K562 (cell line): ENCODE measurements around the gene PSMB10. TPM values are rescaled to one million over a fixed set of nuclear protein-coding genes. Genes with fewer than 3 reads are reported as not detected.

Experiments used
- ATAC-seq: fragments of 200-7000 bp; cut with Tn5 transposase; 3 replicates; pipeline ENCODE4 v1.9.1; 2020; ENCODE audit warnings: moderate library complexity
- BruUV-seq: library from RNA; stranded (reverse); fragments of 400-500 nt; replicated peaks from 2 replicates; lab custom pipeline; 2021; lab: Mats Ljungman, UMichigan
- CTCF ChIA-PET: fragments of 300-600 bp; formaldehyde crosslinking; extraction: SDS; loops from one replicate; lab custom pipeline; 2021; ENCODE audit warnings: low intra/inter-chr PET ratio; lab: Yijun Ruan, JAX
- POLR2A ChIA-PET: fragments of 300-600, 350-650 bp; sonication (Branson Sonifier 250); formaldehyde crosslinking; extraction: SDS; loops from one replicate; lab custom pipeline; 2021; ENCODE audit warnings: antibody characterized with exemption, inconsistent platforms; lab: Yijun Ruan, JAX
- DNase-seq, 4 experiments: peaks; one replicate each; pipeline versions ENCODE4 v3.0.0 to v3.0.0-alpha.2; 2011 to 2018; ENCODE audit warnings: low spot score in 3 of 4, mixed read lengths in 3 of 4; ENCODE audit errors: extremely low read depth in 1 of 4
- FAIRE-seq: peaks from 2 replicates; lab custom pipeline; 2011; peaks lifted over from hg19 to GRCh38; lab: Jason Lieb, UNC
- H2AFZ ChIP-seq: 2 replicates; pipeline ENCODE4 v1.6.0; 2011; ENCODE audit warnings: low read depth, low read length, control low read depth, inconsistent platforms
- H3K27ac ChIP-seq: fragments of 200-600 bp; 3 replicates; pipeline ENCODE4 v1.8.0; 2011; ENCODE audit warnings: low read depth, mild to moderate bottlenecking, control low read depth, inconsistent platforms, low read length, moderate library complexity, mixed read lengths; ENCODE audit errors: extremely low read depth
- H3K27me3 ChIP-seq, 2 experiments: fragments of 300-600 bp in 1 of 2; 2 replicates in 1 of 2; 3 replicates in 1 of 2; pipeline versions ENCODE4 v1.6.0 to v1.8.0; 2011; ENCODE audit warnings: inconsistent platforms in 2 of 2, low read length in 2 of 2, mild to moderate bottlenecking in 1 of 2, mixed read lengths in 1 of 2, moderate library complexity in 1 of 2; ENCODE audit not compliant: control insufficient read depth in 2 of 2, insufficient read depth in 2 of 2
- H3K36me3 ChIP-seq: fragments of 300-600 bp; 3 replicates; pipeline ENCODE4 v1.8.0; 2011; ENCODE audit warnings: mild to moderate bottlenecking, low read length, inconsistent platforms; ENCODE audit not compliant: control insufficient read depth, insufficient read depth
- H3K4me1 ChIP-seq, 2 experiments: fragments of 200-600 bp in 1 of 2; replicated peaks in 1 of 2; 2 replicates in 1 of 2; 3 replicates in 1 of 2; pipeline versions ENCODE4 v1.5.1 to v1.8.0; 2011; ENCODE audit warnings: inconsistent platforms in 2 of 2, low read length in 2 of 2, mild to moderate bottlenecking in 1 of 2, mixed read lengths in 1 of 2, moderate library complexity in 1 of 2; ENCODE audit not compliant: control insufficient read depth in 2 of 2, insufficient read depth in 2 of 2
- H3K4me2 ChIP-seq: 2 replicates; pipeline ENCODE4 v1.6.1; 2011; ENCODE audit warnings: low read length, control low read depth, inconsistent platforms, mixed read lengths; ENCODE audit not compliant: insufficient read depth
- H3K4me3 ChIP-seq: fragments of 200-600 bp; sonication (generic), shearing (Covaris generic); 2 replicates; pipeline ENCODE4 v1.5.1; 2016; ENCODE audit warnings: control low read depth, inconsistent platforms
- H3K79me2 ChIP-seq: fragments of 200-600 bp; 3 replicates; pipeline ENCODE4 v1.8.0; 2011; ENCODE audit warnings: low read length, inconsistent platforms; ENCODE audit not compliant: control insufficient read depth, insufficient read depth
- H3K9ac ChIP-seq, 2 experiments: 2 replicates each; pipeline versions ENCODE4 v1.6.0 to v1.6.1; 2011; ENCODE audit warnings: low read depth in 2 of 2, low read length in 2 of 2, control low read depth in 1 of 2, inconsistent platforms in 1 of 2, mild to moderate bottlenecking in 1 of 2, mixed read lengths in 1 of 2; ENCODE audit not compliant: insufficient read depth in 1 of 2
- H3K9me1 ChIP-seq: one replicate; pipeline ENCODE4 v1.6.0; 2011; ENCODE audit warnings: inconsistent platforms, mild to moderate bottlenecking, low read length, moderate library complexity; ENCODE audit not compliant: control insufficient read depth, insufficient read depth
- H3K9me3 ChIP-seq: replicated peaks from 2 replicates; pipeline ENCODE4 v1.5.1; 2011; ENCODE audit warnings: low read depth, low read length, inconsistent platforms; ENCODE audit not compliant: control insufficient read depth, insufficient read depth
- H4K20me1 ChIP-seq: replicated peaks from 2 replicates; pipeline ENCODE4 v1.6.1; 2011; ENCODE audit warnings: low read length, inconsistent platforms, mixed read lengths; ENCODE audit not compliant: control insufficient read depth, insufficient read depth
- CBX8 ChIP-seq: fragments of 200-600 bp; sonication (generic); IDR thresholded peaks from 2 replicates; pipeline ENCODE4 v1.6.1; 2012; ENCODE audit warnings: borderline replicate concordance, mixed run types, low read depth, mild to moderate bottlenecking, moderate library complexity, mixed read lengths, low read length, control low read depth, inconsistent platforms; ENCODE audit not compliant: poor library complexity, severe bottlenecking; ENCODE audit errors: extremely low read depth
- HDAC6 ChIP-seq: IDR thresholded peaks from 2 replicates; pipeline ENCODE4 v1.6.1; 2012; ENCODE audit warnings: low read depth, mild to moderate bottlenecking, control low read depth, inconsistent platforms, low read length, moderate library complexity
- MNT ChIP-seq, 2 experiments: fragments of 450-650 bp; conservative IDR thresholded peaks; 2 replicates each; pipeline ENCODE4 v1.6.1; 2017; ENCODE audit warnings: mild to moderate bottlenecking in 2 of 2, moderate library complexity in 2 of 2
- NR2C1 ChIP-seq, 2 experiments: fragments of 450-650 bp; IDR thresholded peaks; 2 replicates each; pipeline ENCODE4 v1.6.1; 2017; ENCODE audit warnings: mild to moderate bottlenecking in 2 of 2, antibody characterized with exemption in 1 of 2, inconsistent platforms in 1 of 2, missing compliant biosample characterization in 1 of 2, missing genetic modification characterization in 1 of 2
- RFX1 ChIP-seq: fragments of 450-650 bp; IDR thresholded peaks from 2 replicates; pipeline ENCODE4 v1.6.1; 2016; ENCODE audit warnings: mild to moderate bottlenecking, moderate library complexity
- SFPQ ChIP-seq: fragments of 200-400 bp; formaldehyde crosslinking; IDR thresholded peaks from 2 replicates; pipeline ENCODE4 v1.6.1; 2017; ENCODE audit warnings: mild to moderate bottlenecking, low read depth, low read length, moderate library complexity
- SIN3A ChIP-seq, 2 experiments: fragments of 150-350 bp in 1 of 2; IDR thresholded peaks; 2 replicates each; pipeline ENCODE4 v1.6.1; 2011 to 2016; ENCODE audit warnings: borderline replicate concordance in 2 of 2, low read depth in 2 of 2, low read length in 2 of 2, mild to moderate bottlenecking in 2 of 2, moderate library complexity in 2 of 2; ENCODE audit not compliant: control insufficient read depth in 1 of 2
- SIRT6 ChIP-seq: IDR thresholded peaks from one replicate; pipeline ENCODE4 v1.6.1; 2012; ENCODE audit warnings: low read depth, mild to moderate bottlenecking, control low read depth, inconsistent platforms, low read length, moderate library complexity
- SMAD1 ChIP-seq: fragments of 150-350 bp; IDR thresholded peaks from 2 replicates; pipeline ENCODE4 v1.6.1; 2014; ENCODE audit warnings: low read length, low read depth; ENCODE audit not compliant: partially characterized antibody
- SMARCB1 ChIP-seq: IDR thresholded peaks from 2 replicates; pipeline ENCODE4 v1.6.1; 2011; ENCODE audit warnings: improper control_type of control experiment, low read depth; ENCODE audit not compliant: insufficient read length
- SRSF1 ChIP-seq: fragments of 200-400 bp; formaldehyde crosslinking; IDR thresholded peaks from 2 replicates; pipeline ENCODE4 v1.6.1; 2017; ENCODE audit warnings: mild to moderate bottlenecking, low read depth, low read length, moderate library complexity
- TEAD4 ChIP-seq, 2 experiments: sonication (generic) in 1 of 2; formaldehyde crosslinking in 1 of 2; IDR thresholded peaks; 2 replicates each; pipeline versions ENCODE4 v1.6.1 to v1.8.0; 2012 to 2022; ENCODE audit warnings: borderline replicate concordance in 1 of 2, inconsistent platforms in 1 of 2, low read length in 1 of 2, mild to moderate bottlenecking in 1 of 2, missing genetic modification reagents in 1 of 2
- ZBTB43 ChIP-seq: sonication (generic); formaldehyde crosslinking; IDR thresholded peaks from 2 replicates; pipeline ENCODE4 v1.8.0; 2023; ENCODE audit warnings: mild to moderate bottlenecking, missing genetic modification reagents
- ZNF239 ChIP-seq: fragments of 250-450 bp; sonication (Bioruptor Pico); IDR thresholded peaks from 2 replicates; pipeline ENCODE4 v1.4.0; 2020; ENCODE audit warnings: mild to moderate bottlenecking
- WGBS: fragments of 100-300 bp; shearing (Covaris generic); methylation state at CpG from one replicate; pipeline ENCODE4 v1.1.6; 2016; ENCODE audit warnings: low coverage, mixed read lengths; ENCODE audit not compliant: insufficient coverage; ENCODE audit errors: missing lambda C conversion rate; 5-methylcytosine and 5-hydroxymethylcytosine counted together
- in situ Hi-C: fragments of 300-500 bp; cut with MboI; formaldehyde crosslinking; loops from 4 replicates; pipeline ENCODE4 v1.15.0; 2018; ENCODE audit warnings: inconsistent platforms, mixed read lengths
- intact Hi-C: fragments of 100-400 bp; cut with micrococcal nuclease; formaldehyde crosslinking; loops from 2 replicates; pipeline ENCODE4 v1.14.2; 2022
- polyA plus RNA-seq, 8 experiments: library from polyadenylated mRNA; depleted of rRNA in 4 of 8; stranded (reverse) in 5 of 8; unstranded in 3 of 8; fragments of >200 nt; fragmentation: Nextera tagmentation in 2 of 8; fragmentation: Illumina TruSeq in 1 of 8; extraction: Ambion mirVana in 2 of 8; extraction: Trizol in 1 of 8; gene quantifications; 2 replicates each; pipeline versions ENCODE4 v1.2.1 to v1.2.3, GENCODE V29; 2011 to 2014; ENCODE audit warnings: inconsistent platforms in 1 of 8, missing spikeins in 1 of 8
- total RNA-seq, 7 experiments: library from RNA; depleted of rRNA in 6 of 7; stranded (reverse); fragments of >200 nt in 6 of 7; fragmentation: Illumina TruSeq in 2 of 7; extraction: Trizol in 2 of 7; gene quantifications; 2 replicates each; pipeline versions ENCODE4 v1.2.1 to v1.2.3, GENCODE V29; 2011 to 2021; ENCODE audit warnings: low replicate concordance in 1 of 7

PSMB10 gene
- total and polyA plus RNA-seq, 9 of the 15 experiments (the other 6 are each of a cell fraction or from before 2014, with no cell fraction given) = 11.7 to 105 (median 51.0) TPM

- Histone ChIP-seq H3K4me1 (peaks cover 2 to 6% of the 10 kb centered on the region in 2 experiments; a peak in 2 of 5 replicates), H3K4me3 (no peak overlapping the region), H3K9me3 (no peaks in the 10 kb centered on the region), H4K20me1 (no peaks in the 10 kb centered on the region; the same call in 1 of the 2 replicates), H3K36me3 (no peaks in the 10 kb centered on the region; the same call in 2 of the 3 replicates), H3K79me2 (no peaks in the 10 kb centered on the region), H3K9me1 (no peaks in the 10 kb centered on the region), H3K27me3 (no peaks in the 10 kb centered on the region), H3K27ac (no peak overlapping the region), H3K9ac (no peak overlapping the region), H2AFZ (no peak overlapping the region), H3K4me2 (no peak overlapping the region)
- in situ Hi-C loops = no loop called here
- intact Hi-C loops = no loop called here
- 20% methylated on average over 2 of the region's 2 CpGs for WGBS
- no TSS peak for BruUV-seq
- ATAC-seq (no peak), FAIRE-seq (no peak), DNase-seq (no peak)
- POLR2A ChIA-PET = interaction anchor here (1.4 kb wide), 1 partner anchor 25 kb away, joined by 4 read pairs; no protein-coding TSS in a partner anchor
- CTCF ChIA-PET = no interaction called here
- TF ChIP-seq SRSF1 (no peak), SIN3A (IDR thresholded peaks at IDR 0.05; ENCODE audit: borderline replicate concordance in 2 of 2, control insufficient read depth in 1 of 2, low read depth in 2 of 2, low read length in 2 of 2) (no peak), SIRT6 (no peak), SFPQ (no peak), CBX8 (no peak), TEAD4 (IDR thresholded peaks at IDR 0.05; ENCODE audit: low read length) (no peak), TEAD4 (CRISPR knock-in tag; IDR thresholded peaks at IDR 0.05; ENCODE audit: borderline replicate concordance) (no peak), SMARCB1 (no peak), RFX1 (no peak), MNT (conservative IDR thresholded peaks at IDR 0.05) (no peak), NR2C1 (IDR thresholded peaks at IDR 0.05) (no peak), NR2C1 (tag; IDR thresholded peaks at IDR 0.05) (no peak), ZBTB43 (CRISPR knock-in tag) (no peak), SMAD1 (no peak), HDAC6 (no peak), ZNF239 (CRISPR knock-in tag) (no peak)
Observed at GRCh38 chr16:67910158-67910557, 26.5 kb downstream of the PSMB10 start.
